ENCODE measurements around the gene MAPK8.

The MAPK8 gene

GRCh38 chr10:48455392-48456151 lies 149.1 kb downstream of the MAPK8 start:
- Histone ChIP-seq H3K27ac (ENCODE audit: low read depth, low read length) (no peak overlapping the region), H3K27me3 (ENCODE audit: control insufficient read depth, insufficient read depth, low read length) (no peaks in the 10 kb centered on the region), H3K36me3 (ENCODE audit: control insufficient read depth, insufficient read depth, low read length) (no peaks in the 10 kb centered on the region), H3K4me3 (ENCODE audit: low read depth, low read length) (no peak overlapping the region), H3K9me3 (ENCODE audit: control insufficient read depth, insufficient read depth, low read length) (no peaks in the 10 kb centered on the region), H3K4me1 (ENCODE audit: control insufficient read depth, insufficient read depth, low read length) (no peaks in the 10 kb centered on the region), H3K9ac (ENCODE audit: low read depth, low read length) (no peak overlapping the region)

- Histone ChIP-seq H3K4me3 (ENCODE audit: low read depth, low read length) (no peak overlapping the region), H3K27ac (ENCODE audit: low read depth, low read length) (no peak overlapping the region), H3K27me3 (ENCODE audit: control insufficient read depth, insufficient read depth, low read length) (no peaks in the 10 kb centered on the region)
Observed at GRCh38 chr10:48456361-48456804, 149.9 kb downstream of the MAPK8 start.

GRCh38 chr10:48456808-48457761 lies 150.6 kb downstream of the MAPK8 start:
- H3K9me3 ChIP-seq (ENCODE audit: control insufficient read depth, insufficient read depth, low read length): no peaks in the 10 kb centered on the region
- no peaks in the 10 kb centered on the region for H3K27me3 ChIP-seq (ENCODE audit: control insufficient read depth, insufficient read depth, low read length)
- no peak overlapping the region for H3K9ac ChIP-seq (ENCODE audit: low read depth, low read length)
- no peaks in the 10 kb centered on the region for H3K36me3 ChIP-seq (ENCODE audit: control insufficient read depth, insufficient read depth, low read length)
- H3K4me1 ChIP-seq (ENCODE audit: control insufficient read depth, insufficient read depth, low read length): no peaks in the 10 kb centered on the region
- H3K4me3 ChIP-seq (ENCODE audit: low read depth, low read length): no peak overlapping the region
- no peak overlapping the region for H3K27ac ChIP-seq (ENCODE audit: low read depth, low read length)

More at GRCh38 chr10:48456361-48456804, 149.9 kb downstream of the MAPK8 start:
- H3K4me1 ChIP-seq (ENCODE audit: control insufficient read depth, insufficient read depth, low read length): no peaks in the 10 kb centered on the region
- H3K9ac ChIP-seq (ENCODE audit: low read depth, low read length): no peak overlapping the region
- H3K36me3 ChIP-seq (ENCODE audit: control insufficient read depth, insufficient read depth, low read length): no peaks in the 10 kb centered on the region
- H3K9me3 ChIP-seq (ENCODE audit: control insufficient read depth, insufficient read depth, low read length): no peaks in the 10 kb centered on the region

- Histone ChIP-seq H3K9ac (ENCODE audit: low read depth, low read length) (no peak overlapping the region), H3K27me3 (ENCODE audit: control insufficient read depth, insufficient read depth, low read length) (no peaks in the 10 kb centered on the region), H3K9me3 (ENCODE audit: control insufficient read depth, insufficient read depth, low read length) (no peaks in the 10 kb centered on the region), H3K4me3 (ENCODE audit: low read depth, low read length) (no peak overlapping the region), H3K4me1 (ENCODE audit: control insufficient read depth, insufficient read depth, low read length) (no peaks in the 10 kb centered on the region), H3K27ac (ENCODE audit: low read depth, low read length) (no peak overlapping the region), H3K36me3 (ENCODE audit: control insufficient read depth, insufficient read depth, low read length) (no peaks in the 10 kb centered on the region)
Observed at GRCh38 chr10:48457949-48458661, 151.6 kb downstream of the MAPK8 start.

GRCh38 chr10:48458662-48459048 lies 152.2 kb downstream of the MAPK8 start:
- H3K9ac ChIP-seq (ENCODE audit: low read depth, low read length): no peak overlapping the region
- H3K4me1 ChIP-seq (ENCODE audit: control insufficient read depth, insufficient read depth, low read length): no peaks in the 10 kb centered on the region
- H3K27me3 ChIP-seq (ENCODE audit: control insufficient read depth, insufficient read depth, low read length): no peaks in the 10 kb centered on the region
- no peaks in the 10 kb centered on the region for H3K36me3 ChIP-seq (ENCODE audit: control insufficient read depth, insufficient read depth, low read length)
- H3K9me3 ChIP-seq (ENCODE audit: control insufficient read depth, insufficient read depth, low read length): no peaks in the 10 kb centered on the region
- no peak overlapping the region for H3K4me3 ChIP-seq (ENCODE audit: low read depth, low read length)
- no peak overlapping the region for H3K27ac ChIP-seq (ENCODE audit: low read depth, low read length)

- no peaks in the 10 kb centered on the region for H3K27me3 ChIP-seq (ENCODE audit: control insufficient read depth, insufficient read depth, low read length)
- no peaks in the 10 kb centered on the region for H3K4me1 ChIP-seq (ENCODE audit: control insufficient read depth, insufficient read depth, low read length)
- no peak overlapping the region for H3K9ac ChIP-seq (ENCODE audit: low read depth, low read length)
- H3K4me3 ChIP-seq (ENCODE audit: low read depth, low read length): no peak overlapping the region
- H3K27ac ChIP-seq (ENCODE audit: low read depth, low read length): no peak overlapping the region
- no peaks in the 10 kb centered on the region for H3K9me3 ChIP-seq (ENCODE audit: control insufficient read depth, insufficient read depth, low read length)
- H3K36me3 ChIP-seq (ENCODE audit: control insufficient read depth, insufficient read depth, low read length): no peaks in the 10 kb centered on the region
Observed at GRCh38 chr10:48459270-48460150, 153.0 kb downstream of the MAPK8 start.

- Histone ChIP-seq H3K4me3 (ENCODE audit: low read depth, low read length) (no peak overlapping the region), H3K27me3 (ENCODE audit: control insufficient read depth, insufficient read depth, low read length) (no peaks in the 10 kb centered on the region), H3K36me3 (ENCODE audit: control insufficient read depth, insufficient read depth, low read length) (no peaks in the 10 kb centered on the region), H3K4me1 (ENCODE audit: control insufficient read depth, insufficient read depth, low read length) (no peaks in the 10 kb centered on the region), H3K9ac (ENCODE audit: low read depth, low read length) (no peak overlapping the region), H3K27ac (ENCODE audit: low read depth, low read length) (no peak overlapping the region), H3K9me3 (ENCODE audit: control insufficient read depth, insufficient read depth, low read length) (no peaks in the 10 kb centered on the region)
Observed at GRCh38 chr10:48460182-48460581, 153.7 kb downstream of the MAPK8 start.

GRCh38 chr10:48461623-48462481 lies 155.4 kb downstream of the MAPK8 start:
- peaks cover 7% of the 10 kb centered on the region for H3K27me3 ChIP-seq (ENCODE audit: control insufficient read depth, insufficient read depth, low read length)
- no peaks in the 10 kb centered on the region; the same call in 1 of the 2 replicates for H3K4me1 ChIP-seq (ENCODE audit: control insufficient read depth, insufficient read depth, low read length)
- H3K36me3 ChIP-seq (ENCODE audit: control insufficient read depth, insufficient read depth, low read length): no peaks in the 10 kb centered on the region
- H3K9ac ChIP-seq (ENCODE audit: low read depth, low read length): no peak overlapping the region
- H3K4me3 ChIP-seq (ENCODE audit: low read depth, low read length): no peak overlapping the region
- H3K9me3 ChIP-seq (ENCODE audit: control insufficient read depth, insufficient read depth, low read length): no peaks in the 10 kb centered on the region
- no peak overlapping the region for H3K27ac ChIP-seq (ENCODE audit: low read depth, low read length)

GRCh38 chr10:48462482-48463020 lies 156.1 kb downstream of the MAPK8 start:
- no peak overlapping the region for H3K27ac ChIP-seq (ENCODE audit: low read depth, low read length)
- no peak overlapping the region for H3K4me3 ChIP-seq (ENCODE audit: low read depth, low read length)
- H3K27me3 ChIP-seq (ENCODE audit: control insufficient read depth, insufficient read depth, low read length): peaks cover 11% of the 10 kb centered on the region
- no peaks in the 10 kb centered on the region for H3K36me3 ChIP-seq (ENCODE audit: control insufficient read depth, insufficient read depth, low read length)
- no peaks in the 10 kb centered on the region for H3K9me3 ChIP-seq (ENCODE audit: control insufficient read depth, insufficient read depth, low read length)
- H3K9ac ChIP-seq (ENCODE audit: low read depth, low read length): no peak overlapping the region
- H3K4me1 ChIP-seq (ENCODE audit: control insufficient read depth, insufficient read depth, low read length): no peaks in the 10 kb centered on the region; the same call in 1 of the 2 replicates

Data from HUES48 (cell line).